Measurements from ENCODE around the gene ADAP1. TPM values are rescaled to one million over a fixed set of nuclear protein-coding genes. Genes with fewer than 3 reads are reported as not detected.

The ADAP1 gene
- total RNA-seq, 1 experiment from 2014 or later = 31.2 TPM

GRCh38 chr7:978416-979091, 24.1 kb upstream of the ADAP1 start:
- H4K20me1 ChIP-seq (ENCODE audit: low read length) = peaks cover 10% of the 10 kb centered on the region; the same call in 1 of the 2 replicates
- no peak overlapping the region for H3K27ac ChIP-seq (ENCODE audit: low read length)
- H3K36me3 ChIP-seq (ENCODE audit: low read depth, low read length) = no peaks in the 10 kb centered on the region
- TF ChIP-seq CTCF (conservative IDR thresholded peaks at IDR 0.05; ENCODE audit: low read depth, low read length) (no peak), EZH2phosphoT487 (IDR thresholded peaks at IDR 0.05; ENCODE audit: borderline replicate concordance, low read length) (no peak), EZH2 (IDR thresholded peaks at IDR 0.05; ENCODE audit: low read length, unreplicated experiment) (no peak)
- no peak for DNase-seq
- H3K9ac ChIP-seq (ENCODE audit: low read length) = no peak overlapping the region
- H3K4me2 ChIP-seq (ENCODE audit: low read length) = no peak overlapping the region
- intact Hi-C loops (cut with micrococcal nuclease) = no loop called here
- H3K9me2 ChIP-seq (replicated peaks; ENCODE audit: low read length) = no peaks in the 10 kb centered on the region
- ChIA-PET POLR2A (ENCODE audit: unreplicated experiment) (no interaction called here), CTCF (no interaction called here)
- no TSS peak for BruUV-seq (replicated peaks)
- H3K4me3 ChIP-seq (ENCODE audit: low read length) = no peak overlapping the region
- no peaks in the 10 kb centered on the region for H3F3A ChIP-seq (ENCODE audit: low read length, unreplicated experiment)
- no peaks in the 10 kb centered on the region for H3K27me3 ChIP-seq (ENCODE audit: low read length)
- H3K9me3 ChIP-seq (ENCODE audit: low read length) = no peaks in the 10 kb centered on the region
- peaks cover 18% of the 10 kb centered on the region for H3K79me2 ChIP-seq (ENCODE audit: low read length)
- no peak overlapping the region for H2AFZ ChIP-seq (ENCODE audit: low read length)
- H3K4me1 ChIP-seq (ENCODE audit: insufficient read depth, low read length) = 0 out of 2 replicates have a peak, but pooled peaks cover 4% of the 10 kb centered on the region
- no peak for ATAC-seq

GRCh38 chr7:978049-978346, 23.5 kb upstream of the ADAP1 start:
- Histone ChIP-seq H3K4me3 (ENCODE audit: low read length) (no peak overlapping the region), H4K20me1 (ENCODE audit: low read length) (peaks cover 13% of the 10 kb centered on the region)

More at GRCh38 chr7:978049-978346, 23.5 kb upstream of the ADAP1 start:
- H3K9me3 ChIP-seq (ENCODE audit: low read length) = no peaks in the 10 kb centered on the region
- no peak overlapping the region for H3K27ac ChIP-seq (ENCODE audit: low read length)
- ChIA-PET POLR2A (ENCODE audit: unreplicated experiment) (no interaction called here), CTCF (no interaction called here)
- H3K4me2 ChIP-seq (ENCODE audit: low read length) = no peak overlapping the region
- DNase-seq (no peak), ATAC-seq (no peak)
- no peaks in the 10 kb centered on the region for H3K27me3 ChIP-seq (ENCODE audit: low read length)
- peaks cover 23% of the 10 kb centered on the region for H3K79me2 ChIP-seq (ENCODE audit: low read length)
- 0 out of 2 replicates have a peak, but pooled peaks cover 4% of the 10 kb centered on the region for H3K4me1 ChIP-seq (ENCODE audit: insufficient read depth, low read length)
- BruUV-seq (replicated peaks) = no TSS peak
- no peak overlapping the region for H2AFZ ChIP-seq (ENCODE audit: low read length)
- no peaks in the 10 kb centered on the region for H3K9me2 ChIP-seq (replicated peaks; ENCODE audit: low read length)
- intact Hi-C loops (cut with micrococcal nuclease) = no loop called here
- H3K9ac ChIP-seq (ENCODE audit: low read length) = no peak overlapping the region
- peaks cover 5% of the 10 kb centered on the region for H3K36me3 ChIP-seq (ENCODE audit: low read depth, low read length)
- TF ChIP-seq EZH2phosphoT487 (IDR thresholded peaks at IDR 0.05; ENCODE audit: borderline replicate concordance, low read length) (no peak), CTCF (conservative IDR thresholded peaks at IDR 0.05; ENCODE audit: low read depth, low read length) (no peak), EZH2 (IDR thresholded peaks at IDR 0.05; ENCODE audit: low read length, unreplicated experiment) (no peak)
- H3F3A ChIP-seq (ENCODE audit: low read length, unreplicated experiment) = no peaks in the 10 kb centered on the region

All from PC-3 (cell line).